Astrocyte (in vitro differentiated cells and primary cell): ENCODE data around the gene PDX1. TPM values are rescaled to one million over a fixed set of nuclear protein-coding genes. Genes with fewer than 3 reads are reported as not detected.

ENCODE experiments used
- DNase-seq: peaks from one replicate; pipeline ENCODE4 v3.0.0-alpha.2; 2010; ENCODE audit warnings: low read depth
- FAIRE-seq: peaks from 2 replicates; lab custom pipeline; 2011; peaks lifted over from hg19 to GRCh38; lab: Jason Lieb, UNC
- H2AFZ ChIP-seq: 2 replicates; pipeline ENCODE4 v1.6.0; 2012; ENCODE audit warnings: low read depth, low read length, inconsistent platforms
- H3K27ac ChIP-seq: 2 replicates; pipeline ENCODE4 v1.5.1; 2011; ENCODE audit warnings: low read depth, low read length, inconsistent platforms
- H3K27me3 ChIP-seq: 2 replicates; pipeline ENCODE4 v1.6.0; 2011; ENCODE audit warnings: low read length, inconsistent platforms; ENCODE audit not compliant: insufficient read depth
- H3K36me3 ChIP-seq: 2 replicates; pipeline ENCODE4 v1.5.1; 2011; ENCODE audit warnings: low read length, inconsistent platforms; ENCODE audit not compliant: insufficient read depth
- H3K4me1 ChIP-seq: 2 replicates; pipeline ENCODE4 v1.5.1; 2011; ENCODE audit warnings: low read length, inconsistent platforms; ENCODE audit not compliant: insufficient read depth
- H3K4me2 ChIP-seq: 2 replicates; pipeline ENCODE4 v1.6.0; 2012; ENCODE audit warnings: low read length, inconsistent platforms
- H3K4me3 ChIP-seq: 2 replicates; pipeline ENCODE4 v1.5.1; 2011; ENCODE audit warnings: low read depth, mild to moderate bottlenecking, low read length, inconsistent platforms; ENCODE audit not compliant: insufficient read depth
- H3K79me2 ChIP-seq: 2 replicates; pipeline ENCODE4 v1.6.0; 2012; ENCODE audit warnings: mild to moderate bottlenecking, low read length, inconsistent platforms; ENCODE audit not compliant: insufficient read depth
- H3K9ac ChIP-seq: 2 replicates; pipeline ENCODE4 v1.6.0; 2012; ENCODE audit warnings: mild to moderate bottlenecking, low read length, inconsistent platforms
- H3K9me3 ChIP-seq: 2 replicates; pipeline ENCODE4 v1.5.1; 2012; ENCODE audit warnings: low read depth, mild to moderate bottlenecking, low read length, inconsistent platforms; ENCODE audit not compliant: insufficient read depth
- H4K20me1 ChIP-seq: 2 replicates; pipeline ENCODE4 v1.6.0; 2012; ENCODE audit warnings: low read length, inconsistent platforms; ENCODE audit not compliant: insufficient read depth
- H3K27ac Mint-ChIP-seq: one replicate; pipeline ENCODE4 v1.8.0; 2021; ENCODE audit warnings: mild to moderate bottlenecking, mixed read lengths; ENCODE audit not compliant: unreplicated experiment
- H3K27me3 Mint-ChIP-seq: one replicate; pipeline ENCODE4 v1.8.0; 2021; ENCODE audit warnings: low read depth, mixed read lengths; ENCODE audit not compliant: unreplicated experiment
- H3K36me3 Mint-ChIP-seq: one replicate; pipeline ENCODE4 v1.8.0; 2021; ENCODE audit warnings: low read depth, mixed read lengths; ENCODE audit not compliant: unreplicated experiment
- H3K4me1 Mint-ChIP-seq: one replicate; pipeline ENCODE4 v1.8.0; 2021; ENCODE audit warnings: low read depth, mixed read lengths; ENCODE audit not compliant: unreplicated experiment
- H3K4me3 Mint-ChIP-seq: one replicate; pipeline ENCODE4 v1.8.0; 2021; ENCODE audit warnings: mild to moderate bottlenecking, moderate library complexity, mixed read lengths; ENCODE audit not compliant: unreplicated experiment
- H3K9me3 Mint-ChIP-seq: one replicate; pipeline ENCODE4 v1.8.0; 2021; ENCODE audit warnings: mild to moderate bottlenecking, mixed read lengths; ENCODE audit not compliant: unreplicated experiment
- EZH2 ChIP-seq: IDR thresholded peaks from 2 replicates; pipeline ENCODE4 v1.6.1; 2012; ENCODE audit warnings: mild to moderate bottlenecking, low read length, inconsistent platforms; ENCODE audit not compliant: insufficient read depth
- total RNA-seq: library from RNA; stranded (reverse); gene quantifications from 2 replicates; pipeline ENCODE4 v1.2.1, GENCODE V29; 2021
- TF ChIP-seq, protein P1 (sequence below): IDR thresholded peaks from 2 replicates; pipeline ENCODE4 v1.5.1; 2011; ENCODE audit warnings: low read depth, mild to moderate bottlenecking, inconsistent platforms, low read length, moderate library complexity; ENCODE audit not compliant: insufficient read depth

PDX1 gene
- total RNA-seq, 1 donor from 2014 or later, result not detected

DNA sequence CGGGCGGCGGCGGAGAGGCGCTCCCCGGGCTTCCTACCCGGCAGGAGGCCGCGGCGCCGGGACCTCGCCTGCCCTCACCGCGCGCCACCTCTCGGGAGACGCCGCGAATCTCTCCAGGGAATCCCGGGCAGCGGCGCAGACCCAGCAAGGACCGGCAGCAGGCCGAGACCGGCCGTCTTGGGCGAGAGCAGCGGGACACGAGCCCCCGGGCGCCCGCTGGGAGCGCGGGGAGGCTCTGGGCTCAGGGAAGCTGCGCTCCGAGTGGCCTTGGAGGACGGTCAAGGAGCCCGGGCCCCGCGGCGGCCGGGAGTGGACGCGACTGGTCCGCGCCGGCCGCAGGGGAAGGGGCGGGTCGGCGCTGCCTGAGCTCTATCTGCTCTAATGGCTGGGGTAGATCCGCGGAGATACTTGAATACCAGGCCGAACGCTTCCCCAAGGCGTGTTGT, 34.6 kb downstream of the PDX1 start:
- TF ChIP-seq, protein P1, sequence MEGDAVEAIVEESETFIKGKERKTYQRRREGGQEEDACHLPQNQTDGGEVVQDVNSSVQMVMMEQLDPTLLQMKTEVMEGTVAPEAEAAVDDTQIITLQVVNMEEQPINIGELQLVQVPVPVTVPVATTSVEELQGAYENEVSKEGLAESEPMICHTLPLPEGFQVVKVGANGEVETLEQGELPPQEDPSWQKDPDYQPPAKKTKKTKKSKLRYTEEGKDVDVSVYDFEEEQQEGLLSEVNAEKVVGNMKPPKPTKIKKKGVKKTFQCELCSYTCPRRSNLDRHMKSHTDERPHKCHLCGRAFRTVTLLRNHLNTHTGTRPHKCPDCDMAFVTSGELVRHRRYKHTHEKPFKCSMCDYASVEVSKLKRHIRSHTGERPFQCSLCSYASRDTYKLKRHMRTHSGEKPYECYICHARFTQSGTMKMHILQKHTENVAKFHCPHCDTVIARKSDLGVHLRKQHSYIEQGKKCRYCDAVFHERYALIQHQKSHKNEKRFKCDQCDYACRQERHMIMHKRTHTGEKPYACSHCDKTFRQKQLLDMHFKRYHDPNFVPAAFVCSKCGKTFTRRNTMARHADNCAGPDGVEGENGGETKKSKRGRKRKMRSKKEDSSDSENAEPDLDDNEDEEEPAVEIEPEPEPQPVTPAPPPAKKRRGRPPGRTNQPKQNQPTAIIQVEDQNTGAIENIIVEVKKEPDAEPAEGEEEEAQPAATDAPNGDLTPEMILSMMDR, result no peak
- peak; percentile 71 for TF ChIP-seq EZH2
- no peaks in the 10 kb centered on the region for H3K36me3 Mint-ChIP-seq
- Histone ChIP-seq H3K9me3 (peaks cover 2% of the 10 kb centered on the region), H2AFZ (peak overlapping the region; percentile 87), H3K27ac (no peak overlapping the region), H3K27me3 (peaks cover 61% of the 10 kb centered on the region), H3K4me3 (peak overlapping the region; percentile 42), H3K79me2 (no peaks in the 10 kb centered on the region), H3K36me3 (no peaks in the 10 kb centered on the region), H3K4me2 (peak overlapping the region; percentile 84), H3K9ac (no peak overlapping the region), H4K20me1 (no peaks in the 10 kb centered on the region), H3K4me1 (peaks cover 8% of the 10 kb centered on the region)
- FAIRE-seq (no peak), DNase-seq (no peak)
- peaks cover 78% of the 10 kb centered on the region for H3K27me3 Mint-ChIP-seq
- H3K9me3 Mint-ChIP-seq, result peaks cover 4% of the 10 kb centered on the region
- H3K4me3 Mint-ChIP-seq, result no peak overlapping the region
- H3K27ac Mint-ChIP-seq, result no peak overlapping the region
- H3K4me1 Mint-ChIP-seq, result no peaks in the 10 kb centered on the region

DNA sequence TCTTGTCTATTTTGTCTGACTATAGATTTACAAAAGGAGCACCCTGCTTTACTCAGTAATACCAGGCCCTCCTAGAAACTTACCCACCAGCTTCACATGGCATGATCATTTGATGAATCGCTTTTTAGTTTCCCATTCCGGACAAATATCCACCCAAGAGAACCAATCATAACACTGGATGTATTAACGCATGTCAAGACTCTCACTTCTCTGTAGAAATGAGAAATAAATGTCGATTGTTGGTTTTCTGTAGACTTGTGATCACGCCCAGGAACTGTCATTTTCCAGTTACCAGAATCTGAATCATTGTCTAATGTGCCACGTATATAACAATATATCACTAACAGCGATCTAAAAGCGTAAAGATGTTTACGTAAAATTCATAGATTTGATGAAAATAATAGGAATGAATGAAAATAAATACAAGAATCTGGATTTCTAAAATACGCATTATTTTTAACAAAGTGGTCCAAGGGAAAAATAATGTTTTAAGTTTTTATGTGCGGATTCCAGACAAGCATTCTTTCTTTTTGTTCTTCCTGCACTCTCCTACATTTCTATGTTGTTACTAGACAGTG, 35.3 kb downstream of the PDX1 start:
- Histone ChIP-seq H3K9ac (no peak overlapping the region), H3K9me3 (peaks cover 2% of the 10 kb centered on the region), H3K4me1 (peaks cover 8% of the 10 kb centered on the region), H3K4me3 (no peak overlapping the region), H4K20me1 (no peaks in the 10 kb centered on the region), H3K27me3 (peaks cover 68% of the 10 kb centered on the region), H3K79me2 (no peaks in the 10 kb centered on the region), H3K4me2 (peak overlapping the region; percentile 84), H3K36me3 (no peaks in the 10 kb centered on the region), H3K27ac (no peak overlapping the region), H2AFZ (no peak overlapping the region)
- no peak overlapping the region for H3K27ac Mint-ChIP-seq
- H3K36me3 Mint-ChIP-seq, result no peaks in the 10 kb centered on the region
- no peaks in the 10 kb centered on the region for H3K4me1 Mint-ChIP-seq
- no peak for FAIRE-seq
- DNase-seq, result no peak
- H3K4me3 Mint-ChIP-seq, result no peak overlapping the region
- TF ChIP-seq EZH2, result no peak
- TF ChIP-seq, protein P1, result no peak
- H3K27me3 Mint-ChIP-seq, result peaks cover 77% of the 10 kb centered on the region
- peaks cover 4% of the 10 kb centered on the region for H3K9me3 Mint-ChIP-seq

DNA sequence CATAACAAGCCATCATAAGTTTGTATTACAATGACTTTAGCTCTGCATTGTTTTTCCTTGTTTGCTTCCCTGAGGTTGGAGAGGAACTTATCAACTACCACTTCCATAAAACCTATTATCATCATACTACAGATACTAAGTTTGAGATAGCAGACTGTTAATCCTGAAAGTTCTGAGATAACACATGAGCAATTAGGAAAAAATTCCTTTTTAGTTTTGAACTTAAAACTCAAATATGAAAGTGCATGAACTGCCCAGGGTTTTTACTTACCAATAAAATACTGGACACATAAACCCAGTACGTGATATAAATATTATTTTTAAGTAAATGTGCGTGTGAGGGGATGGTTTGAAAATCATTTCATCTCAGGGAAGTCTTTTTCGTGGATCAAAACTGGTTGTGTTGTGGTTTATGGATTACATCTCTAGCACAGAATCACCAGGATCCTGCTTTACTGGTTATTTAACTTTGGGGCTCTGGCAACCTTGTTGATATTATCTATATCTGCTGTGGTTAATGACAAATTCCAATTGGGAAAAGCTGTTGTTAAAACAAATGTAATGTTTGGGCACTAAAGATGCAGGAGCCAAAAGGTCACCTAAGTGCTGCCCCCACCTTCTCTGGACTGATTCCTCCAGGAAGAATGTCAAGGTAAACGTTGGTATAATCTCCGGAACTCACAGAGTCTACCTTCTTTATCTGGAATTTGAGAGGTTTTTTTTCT, 36.9 kb downstream of the PDX1 start:
- no peaks in the 10 kb centered on the region for H3K4me1 Mint-ChIP-seq
- Histone ChIP-seq H3K9ac (no peak overlapping the region), H4K20me1 (no peaks in the 10 kb centered on the region), H3K4me1 (peaks cover 11% of the 10 kb centered on the region), H2AFZ (no peak overlapping the region), H3K4me2 (no peak overlapping the region), H3K27ac (no peak overlapping the region), H3K9me3 (peaks cover 2% of the 10 kb centered on the region), H3K27me3 (peaks cover 83% of the 10 kb centered on the region), H3K4me3 (no peak overlapping the region), H3K36me3 (no peaks in the 10 kb centered on the region), H3K79me2 (no peaks in the 10 kb centered on the region)
- FAIRE-seq, result no peak
- H3K36me3 Mint-ChIP-seq, result no peaks in the 10 kb centered on the region
- H3K9me3 Mint-ChIP-seq, result peaks cover 4% of the 10 kb centered on the region
- H3K4me3 Mint-ChIP-seq, result no peak overlapping the region
- no peak overlapping the region for H3K27ac Mint-ChIP-seq
- TF ChIP-seq, protein P1, result no peak
- TF ChIP-seq EZH2, result no peak
- DNase-seq, result no peak
- peaks cover 76% of the 10 kb centered on the region for H3K27me3 Mint-ChIP-seq
